ENCODE results near the gene ITGAD.

ITGAD gene

GRCh38 chr16:31364421-31364820 lies 28.7 kb upstream of the ITGAD start:
- Histone ChIP-seq H3F3A (ENCODE audit: control insufficient read depth, insufficient read depth) (no peaks in the 10 kb centered on the region), H3K4me3 (ENCODE audit: low read length) (no peak overlapping the region), H3K27ac (ENCODE audit: low read depth, low read length) (no peak overlapping the region), H3K4me2 (ENCODE audit: low read length) (no peak overlapping the region), H3K9me2 (replicated peaks; ENCODE audit: control insufficient read depth, low read length) (no peaks in the 10 kb centered on the region), H3K79me2 (ENCODE audit: control insufficient read depth, low read length) (no peaks in the 10 kb centered on the region), H3K9me3 (ENCODE audit: control insufficient read depth, insufficient read depth, low read length) (no peaks in the 10 kb centered on the region), H3K27me3 (ENCODE audit: control insufficient read depth, low read length) (no peaks in the 10 kb centered on the region), H3K4me1 (ENCODE audit: control insufficient read depth, low read length) (peaks cover 8% of the 10 kb centered on the region), H3K36me3 (ENCODE audit: control insufficient read depth, low read length) (no peaks in the 10 kb centered on the region), H4K20me1 (ENCODE audit: control insufficient read depth, insufficient read depth, low read depth, low read length) (no peaks in the 10 kb centered on the region)
- no peak for TF ChIP-seq EZH2phosphoT487 (IDR thresholded peaks at IDR 0.05; ENCODE audit: borderline replicate concordance, low read length)
- no peak for TF ChIP-seq CTCF (IDR thresholded peaks at IDR 0.05; ENCODE audit: low read depth, low read length, poor library complexity, severe bottlenecking)

GRCh38 chr16:31365131-31365865 lies 27.8 kb upstream of the ITGAD start:
- Histone ChIP-seq H4K20me1 (ENCODE audit: control insufficient read depth, insufficient read depth, low read depth, low read length) (no peaks in the 10 kb centered on the region), H3K9me2 (replicated peaks; ENCODE audit: control insufficient read depth, low read length) (no peaks in the 10 kb centered on the region), H3K27me3 (ENCODE audit: control insufficient read depth, low read length) (no peaks in the 10 kb centered on the region), H3K4me3 (ENCODE audit: low read length) (no peak overlapping the region), H3K4me1 (ENCODE audit: control insufficient read depth, low read length) (peaks cover 8% of the 10 kb centered on the region), H3K4me2 (ENCODE audit: low read length) (no peak overlapping the region), H3K27ac (ENCODE audit: low read depth, low read length) (no peak overlapping the region), H3F3A (ENCODE audit: control insufficient read depth, insufficient read depth) (no peaks in the 10 kb centered on the region), H3K36me3 (ENCODE audit: control insufficient read depth, low read length) (no peaks in the 10 kb centered on the region), H3K79me2 (ENCODE audit: control insufficient read depth, low read length) (no peaks in the 10 kb centered on the region), H3K9me3 (ENCODE audit: control insufficient read depth, insufficient read depth, low read length) (no peaks in the 10 kb centered on the region)
- no peak for TF ChIP-seq EZH2phosphoT487 (IDR thresholded peaks at IDR 0.05; ENCODE audit: borderline replicate concordance, low read length)
- no peak for TF ChIP-seq CTCF (IDR thresholded peaks at IDR 0.05; ENCODE audit: low read depth, low read length, poor library complexity, severe bottlenecking)

- Histone ChIP-seq H3K36me3 (ENCODE audit: control insufficient read depth, low read length) (no peaks in the 10 kb centered on the region), H3K4me3 (ENCODE audit: low read length) (no peak overlapping the region), H3K79me2 (ENCODE audit: control insufficient read depth, low read length) (no peaks in the 10 kb centered on the region), H3K4me1 (ENCODE audit: control insufficient read depth, low read length) (peaks cover 8% of the 10 kb centered on the region), H3K9me3 (ENCODE audit: control insufficient read depth, insufficient read depth, low read length) (no peaks in the 10 kb centered on the region), H3F3A (ENCODE audit: control insufficient read depth, insufficient read depth) (no peaks in the 10 kb centered on the region), H3K4me2 (ENCODE audit: low read length) (no peak overlapping the region), H4K20me1 (ENCODE audit: control insufficient read depth, insufficient read depth, low read depth, low read length) (no peaks in the 10 kb centered on the region), H3K9me2 (replicated peaks; ENCODE audit: control insufficient read depth, low read length) (no peaks in the 10 kb centered on the region), H3K27me3 (ENCODE audit: control insufficient read depth, low read length) (no peaks in the 10 kb centered on the region), H3K27ac (ENCODE audit: low read depth, low read length) (no peak overlapping the region)
- no peak for TF ChIP-seq CTCF (IDR thresholded peaks at IDR 0.05; ENCODE audit: low read depth, low read length, poor library complexity, severe bottlenecking)
- no peak for TF ChIP-seq EZH2phosphoT487 (IDR thresholded peaks at IDR 0.05; ENCODE audit: borderline replicate concordance, low read length)
Observed at GRCh38 chr16:31367853-31368252, 25.3 kb upstream of the ITGAD start.
